HG02970 (cell line): Measurements from ENCODE around the gene LRP5.

Experiments used
- ATAC-seq: cut with Tn5 transposase; IDR thresholded peaks from one replicate; pipeline ENCODE4 v1.9.1; 2021; ENCODE audit warnings: mild to moderate bottlenecking, moderate library complexity, moderate number of reproducible peaks; ENCODE audit not compliant: unreplicated experiment, low FRiP score

The LRP5 gene

GRCh38 chr11:68312117-68312779 lies at the start of gene LRP5:
LRP5 (plus strand) TSS chr11:68312591; CDS start chr11:68312715, 124 bp downstream.
- no peak for ATAC-seq

GRCh38 chr11:68263444-68264035 lies 48.9 kb upstream of the LRP5 start:
- no peak for ATAC-seq

GRCh38 chr11:68264244-68264643 lies 48.1 kb upstream of the LRP5 start:
- no peak for ATAC-seq

DNA sequence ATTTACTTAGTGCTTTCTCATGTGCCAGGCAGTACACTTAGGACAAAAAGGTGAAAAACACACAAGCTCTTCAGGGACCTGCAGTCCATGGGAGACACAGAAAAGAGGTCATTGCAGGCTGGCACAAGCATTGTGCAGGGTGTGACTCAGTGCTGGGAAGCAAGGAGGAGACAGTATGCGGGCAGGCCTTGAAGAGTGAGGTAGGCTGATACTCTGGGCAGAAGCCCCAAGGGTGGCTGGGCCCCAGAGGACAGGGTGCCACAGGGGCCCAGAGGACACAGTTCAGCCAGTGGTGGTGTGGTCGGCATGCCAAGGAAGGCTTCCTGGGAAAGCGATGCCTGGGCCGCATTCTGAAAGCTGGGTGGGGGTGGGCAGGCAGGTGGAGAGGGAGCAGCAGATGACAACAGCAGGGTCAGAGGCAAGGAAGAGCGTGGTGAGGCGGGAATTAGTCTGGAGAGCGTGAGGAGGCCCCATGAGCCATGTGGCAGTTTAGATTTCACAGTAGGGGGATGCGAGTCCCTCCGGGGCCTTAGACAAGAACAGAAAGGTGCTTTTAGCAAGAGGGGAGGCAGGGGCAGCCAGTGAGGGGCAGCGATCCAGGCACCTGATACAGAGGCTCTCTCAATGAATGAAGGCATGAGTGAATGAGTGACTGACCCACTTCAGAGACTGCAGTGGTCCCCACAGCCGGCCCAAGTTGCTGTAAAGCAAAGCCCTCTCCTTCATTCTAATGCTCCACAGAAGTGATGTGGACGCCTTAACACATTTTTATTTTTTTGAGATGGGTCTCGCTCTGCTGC lies 47.5 kb upstream of the LRP5 start:
- no peak for ATAC-seq

- ATAC-seq, result no peak
Measured at GRCh38 chr11:68266121-68266891, 46.1 kb upstream of the LRP5 start.

- ATAC-seq, result no peak
Measured at GRCh38 chr11:68266936-68267880, 45.2 kb upstream of the LRP5 start.

DNA sequence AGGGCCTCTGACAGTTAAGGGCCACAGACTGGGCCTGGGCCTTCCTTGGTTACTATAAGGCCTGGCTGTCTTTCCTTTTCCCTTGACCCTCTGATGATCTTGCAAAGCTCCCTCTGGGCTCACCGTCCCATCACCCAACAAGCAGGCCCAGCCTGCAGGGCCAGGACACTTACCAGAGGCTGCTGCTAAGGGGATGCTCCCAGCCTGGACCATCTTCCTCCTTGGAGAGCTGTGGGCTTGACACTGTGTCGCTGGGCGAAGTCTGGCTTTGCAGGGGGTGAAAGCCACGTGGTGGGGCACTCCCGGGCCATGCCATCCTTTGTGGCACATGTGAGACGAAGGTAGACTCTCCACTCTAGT lies 44.5 kb upstream of the LRP5 start:
- ATAC-seq, result no peak

- no peak for ATAC-seq
Measured at GRCh38 chr11:68269414-68270081, 42.8 kb upstream of the LRP5 start.

- no peak for ATAC-seq
Measured at GRCh38 chr11:68270196-68271022, 42.0 kb upstream of the LRP5 start.

GRCh38 chr11:68271023-68271780 lies 41.2 kb upstream of the LRP5 start:
- no peak for ATAC-seq

DNA sequence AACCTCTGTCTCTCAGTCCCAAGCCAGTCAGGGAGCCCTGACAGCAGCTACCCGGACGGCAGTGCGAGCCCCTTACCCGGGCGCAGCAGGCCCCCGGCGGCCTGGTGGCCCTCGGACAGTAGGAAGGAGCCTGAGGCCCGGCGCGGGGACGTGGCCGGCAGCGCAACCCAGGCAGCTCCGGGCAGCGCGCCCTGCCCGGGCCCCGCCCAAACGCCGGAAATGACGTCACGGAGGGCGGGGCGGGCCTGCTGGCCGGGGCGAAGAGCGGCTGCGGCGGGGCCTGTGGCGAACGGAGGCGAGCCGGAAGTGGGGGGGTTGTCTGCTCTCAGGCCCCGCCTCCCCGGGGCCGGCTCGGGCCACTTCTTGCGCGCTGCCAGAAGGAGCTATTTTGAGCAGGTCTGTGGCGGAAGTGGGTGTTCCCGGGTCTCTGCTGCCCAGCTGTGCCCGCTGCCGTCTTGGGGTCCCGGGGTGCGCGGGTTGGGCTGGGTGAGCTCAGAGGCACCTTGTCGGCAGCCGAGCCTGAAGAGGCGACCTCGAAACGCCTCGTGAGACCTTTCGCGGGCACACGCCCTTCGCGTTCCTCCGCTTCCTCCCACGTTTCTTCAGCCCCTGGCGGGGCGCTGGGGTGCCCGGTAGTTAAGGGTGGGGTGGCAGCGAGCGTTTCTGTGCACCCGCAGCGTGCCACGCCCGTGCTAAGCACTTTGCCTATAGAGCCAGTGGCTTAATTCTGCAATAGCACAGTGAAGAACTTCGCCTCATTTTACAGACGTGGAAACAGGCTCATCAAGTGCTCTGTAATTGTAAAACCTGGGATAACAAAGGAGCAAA lies 40.4 kb upstream of the LRP5 start, which contains the start of gene C11orf24:
Gene C11orf24, minus strand, starts transcription at position 193 of the 828 bp plus-strand sequence. CDS start 8,206 bp downstream, outside the sequence.
- peak; percentile 69 for ATAC-seq

- ATAC-seq, result no peak
Measured at GRCh38 chr11:68273026-68273738, 39.2 kb upstream of the LRP5 start.

- no peak for ATAC-seq
Measured at GRCh38 chr11:68274306-68274705, 38.1 kb upstream of the LRP5 start.

GRCh38 chr11:68275721-68276507 lies 36.5 kb upstream of the LRP5 start:
- no peak for ATAC-seq

DNA sequence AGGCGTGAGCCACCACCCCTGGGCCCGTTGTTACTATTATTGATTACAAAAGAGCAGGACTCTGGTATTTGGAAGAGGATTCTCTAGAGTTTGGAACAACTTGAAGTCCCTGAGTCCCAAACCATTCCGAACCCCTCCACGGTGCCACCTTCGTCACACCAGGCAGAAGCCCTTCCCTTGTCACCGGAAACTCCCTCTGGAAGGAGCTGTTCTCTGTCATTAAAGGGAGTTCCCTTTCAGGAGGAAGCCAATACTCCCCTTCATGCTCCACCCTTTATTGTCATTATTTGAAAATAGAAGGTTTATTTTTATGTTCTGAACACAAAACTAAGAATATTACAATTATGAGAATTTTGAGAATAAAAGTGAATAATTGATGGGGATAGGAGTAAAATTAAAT lies 35.5 kb upstream of the LRP5 start:
- ATAC-seq, result no peak
